ENCODE results near the gene MEOX2.

GRCh38 chr7:15601175-15601574 is 85.3 kb downstream of the MEOX2 start:
- TF ChIP-seq CTCF (IDR thresholded peaks at IDR 0.05; ENCODE audit: low read depth, low read length) (no peak), EZH2phosphoT487 (IDR thresholded peaks at IDR 0.05; ENCODE audit: low read depth) (no peak)
